Retinal pigment epithelial cell (primary cell): ENCODE data around the gene KCNK4.

Source experiments
- DNase-seq: peaks from one replicate; pipeline ENCODE4 v3.0.0-alpha.2; 2010; ENCODE audit warnings: low read depth
- H3K4me3 ChIP-seq: 2 replicates; pipeline ENCODE4 v1.5.1; 2011; ENCODE audit warnings: mild to moderate bottlenecking, low read length, control low read depth, moderate library complexity
- CTCF ChIP-seq: conservative IDR thresholded peaks from 2 replicates; pipeline ENCODE4 v1.5.1; 2011; ENCODE audit warnings: low read depth, low read length, control low read depth, inconsistent platforms

Gene KCNK4

GRCh38 chr11:64316672-64317324, 25.7 kb downstream of the KCNK4 start:
- TF ChIP-seq CTCF: peak; percentile 33
- H3K4me3 ChIP-seq: peak overlapping the region; percentile 94
- no peak for DNase-seq

GRCh38 chr11:64317325-64317960, 26.3 kb downstream of the KCNK4 start, which contains the start of gene TRMT112:
Gene TRMT112, minus strand, starts transcription at chr11:64317559. Its CDS starts 33 bp downstream, at chr11:64317526.
- TF ChIP-seq CTCF: no peak
- H3K4me3 ChIP-seq: peak within 1 kb of the TSS; percentile 94
- DNase-seq: peak; percentile 98

- peak; percentile 36 for TF ChIP-seq CTCF
Measured at GRCh38 chr11:64317961-64318765, 27.1 kb downstream of the KCNK4 start, which contains the start of gene PRDX5. Gene PRDX5, plus strand, starts transcription at chr11:64318121. Its CDS starts 95 bp downstream, at chr11:64318216.

GRCh38 chr11:64318766-64319761, 28.0 kb downstream of the KCNK4 start:
- TF ChIP-seq CTCF: no peak
- H3K4me3 ChIP-seq: peak overlapping the region; percentile 94
- no peak for DNase-seq

More at GRCh38 chr11:64317961-64318765, 27.1 kb downstream of the KCNK4 start, which contains the start of gene PRDX5:
- DNase-seq: peak; percentile 77
- peak within 1 kb of the TSS; percentile 94 for H3K4me3 ChIP-seq

- no peak overlapping the region for H3K4me3 ChIP-seq
- no peak for TF ChIP-seq CTCF
- DNase-seq: no peak
Measured at GRCh38 chr11:64320556-64320955, 29.5 kb downstream of the KCNK4 start.

GRCh38 chr11:64321026-64321425, 29.9 kb downstream of the KCNK4 start:
- no peak for TF ChIP-seq CTCF
- DNase-seq: no peak
- H3K4me3 ChIP-seq: no peak overlapping the region
